Effector CD4-positive, alpha-beta T cell (primary cell): ENCODE measurements around the gene TEAD1.
"Not testable (repeated sequence)": the region's sequence is repeated elsewhere in the genome, so short reads cannot be mapped to it uniquely, and the experiment has no call there.

Experiments
- DNase-seq: peaks from one replicate; pipeline ENCODE4 v3.0.0-alpha.2; 2020

TEAD1 gene

DNA sequence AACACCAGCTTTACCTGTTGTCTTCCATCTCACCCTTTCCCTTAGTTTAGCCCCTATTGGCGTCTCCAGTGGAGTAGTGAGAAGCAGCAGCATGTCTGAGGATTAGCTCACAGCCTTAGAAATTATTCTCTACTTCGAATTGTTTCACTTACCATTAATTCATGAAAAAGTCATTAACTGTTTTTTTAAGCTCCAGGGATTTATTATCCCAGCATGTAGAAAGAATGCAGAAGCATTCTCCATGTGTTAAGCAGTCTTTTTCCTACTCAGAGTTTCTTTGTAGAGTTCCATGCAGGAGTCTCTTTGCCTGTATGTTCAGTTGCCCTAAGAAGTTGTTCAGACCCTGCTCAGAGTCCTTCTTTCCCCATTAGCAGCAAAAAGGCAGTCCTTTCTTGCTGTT, 197.0 kb downstream of the TEAD1 start:
- no peak for DNase-seq

DNA sequence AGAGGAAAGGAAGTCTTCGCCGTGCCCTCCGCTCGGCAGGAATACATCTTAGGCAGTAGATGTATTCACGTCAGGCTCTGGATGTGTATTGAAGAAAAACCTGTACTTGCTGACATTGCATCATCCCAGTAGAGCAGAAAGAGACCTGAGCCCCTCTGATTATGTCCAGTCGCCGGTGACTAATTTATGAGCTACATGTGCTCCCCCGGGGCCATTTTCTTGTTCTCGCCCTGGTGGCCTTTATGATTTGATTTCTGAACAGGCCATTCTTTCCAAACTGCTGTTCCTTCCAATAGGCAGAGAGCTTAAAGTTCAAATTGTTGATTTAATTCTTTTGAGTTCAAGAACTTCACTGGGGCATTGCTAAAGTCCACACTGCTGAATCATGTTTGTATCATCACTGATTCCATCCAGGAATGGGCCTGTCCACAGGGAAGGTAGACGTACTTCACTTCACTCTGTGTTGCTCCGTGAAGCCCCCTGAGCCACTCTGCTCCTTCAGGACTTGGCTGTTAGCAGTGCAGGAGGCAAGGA, 197.6 kb downstream of the TEAD1 start:
- no peak for DNase-seq

DNA sequence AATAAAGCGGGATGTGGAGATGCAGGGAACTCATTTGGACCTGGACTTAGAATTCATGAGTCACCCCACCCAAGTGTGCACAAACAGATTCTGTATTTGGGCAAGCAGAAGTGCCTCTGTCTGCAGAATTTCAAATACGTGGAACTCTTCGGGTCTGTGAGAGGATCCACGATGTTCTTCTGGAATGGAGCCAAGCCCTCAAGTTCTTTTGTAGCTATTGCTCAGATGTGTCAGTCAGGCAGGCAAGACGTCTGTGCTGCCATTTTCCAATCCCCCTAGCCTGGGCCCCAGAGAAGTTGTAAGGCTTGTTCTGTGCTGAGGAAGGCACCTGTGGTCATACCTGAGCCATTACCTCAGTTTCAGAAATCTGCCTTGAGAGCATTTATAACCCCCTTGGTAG, 202.1 kb downstream of the TEAD1 start:
- DNase-seq = no peak

DNA sequence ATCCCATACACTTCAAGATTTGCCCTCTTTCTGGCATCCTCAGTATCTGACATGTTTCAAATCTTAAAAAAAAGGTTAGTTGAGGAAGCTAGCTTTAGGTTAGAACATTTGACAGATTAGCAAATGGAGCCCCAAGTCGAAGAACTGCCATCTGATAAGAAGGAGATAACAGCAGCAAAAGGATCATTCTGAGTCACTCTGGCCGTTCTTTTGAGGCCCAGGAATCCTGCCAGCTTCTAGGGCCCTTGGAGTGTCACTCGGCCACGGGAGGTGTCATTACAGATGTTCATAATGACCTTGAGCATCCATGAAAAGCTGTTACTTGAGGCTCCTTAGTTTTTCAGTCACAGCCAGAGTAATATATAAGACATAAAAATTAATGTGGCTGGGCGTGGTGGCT, 202.8 kb downstream of the TEAD1 start:
- DNase-seq = no peak

DNA sequence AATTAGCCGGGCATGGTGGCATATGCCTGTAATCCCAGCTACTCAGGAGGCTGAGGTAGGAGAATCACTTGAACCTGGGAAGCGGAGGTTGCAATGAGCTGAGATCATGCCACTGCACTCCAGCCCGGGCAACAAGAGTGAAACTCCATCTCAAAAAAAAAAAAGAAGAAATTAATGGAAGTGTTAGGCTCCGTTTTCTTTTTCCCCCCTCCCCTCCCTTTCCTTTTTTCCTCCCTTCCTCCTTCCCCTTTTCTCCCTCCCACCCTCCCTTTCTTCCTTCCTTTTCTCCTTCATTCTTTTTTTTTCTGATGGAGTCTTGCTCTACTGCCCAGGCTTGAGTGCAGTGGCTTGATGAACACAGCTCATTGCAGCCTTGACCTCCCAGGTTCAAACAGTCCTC, 203.3 kb downstream of the TEAD1 start:
- not testable (repeated sequence) for DNase-seq

DNA sequence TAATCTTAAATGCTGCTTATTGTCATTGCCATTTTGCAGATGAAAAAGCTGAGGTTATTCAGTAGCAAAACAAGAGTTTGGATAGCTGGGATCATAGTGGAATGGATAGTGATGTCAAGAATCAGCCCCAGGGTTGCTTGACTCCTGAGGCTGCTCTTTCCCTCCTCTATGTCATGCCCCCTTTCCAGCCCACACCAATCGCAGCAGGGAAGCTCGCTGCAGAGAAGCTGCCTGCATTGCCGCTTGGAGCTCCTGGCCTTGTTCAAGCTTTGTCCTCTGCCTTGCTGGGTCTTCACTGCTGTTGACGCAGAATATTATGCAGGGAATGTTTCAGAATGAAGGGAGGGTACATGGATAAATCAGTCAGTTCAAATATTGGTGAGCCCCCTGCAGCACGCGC, 206.1 kb downstream of the TEAD1 start:
- no peak for DNase-seq

DNA sequence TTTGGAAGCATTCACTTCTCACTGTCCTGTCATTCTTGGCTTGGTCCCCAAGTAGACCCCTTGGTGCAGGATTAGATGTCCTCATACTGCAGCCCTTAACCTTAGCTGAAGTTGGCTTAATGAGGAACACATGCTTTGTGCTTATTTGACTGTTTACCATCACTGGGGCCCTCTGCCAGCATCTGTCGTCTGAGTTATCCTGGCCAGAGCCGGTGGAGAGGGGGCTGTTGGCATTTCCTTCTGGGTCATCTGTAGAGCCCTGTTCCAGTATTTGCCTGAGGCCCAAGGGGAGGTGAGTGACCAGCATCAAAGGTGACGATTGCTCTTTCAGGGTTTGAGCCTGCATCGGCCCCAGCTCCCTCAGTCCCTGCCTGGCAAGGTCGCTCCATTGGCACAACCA, 208.4 kb downstream of the TEAD1 start:
- no peak for DNase-seq

DNA sequence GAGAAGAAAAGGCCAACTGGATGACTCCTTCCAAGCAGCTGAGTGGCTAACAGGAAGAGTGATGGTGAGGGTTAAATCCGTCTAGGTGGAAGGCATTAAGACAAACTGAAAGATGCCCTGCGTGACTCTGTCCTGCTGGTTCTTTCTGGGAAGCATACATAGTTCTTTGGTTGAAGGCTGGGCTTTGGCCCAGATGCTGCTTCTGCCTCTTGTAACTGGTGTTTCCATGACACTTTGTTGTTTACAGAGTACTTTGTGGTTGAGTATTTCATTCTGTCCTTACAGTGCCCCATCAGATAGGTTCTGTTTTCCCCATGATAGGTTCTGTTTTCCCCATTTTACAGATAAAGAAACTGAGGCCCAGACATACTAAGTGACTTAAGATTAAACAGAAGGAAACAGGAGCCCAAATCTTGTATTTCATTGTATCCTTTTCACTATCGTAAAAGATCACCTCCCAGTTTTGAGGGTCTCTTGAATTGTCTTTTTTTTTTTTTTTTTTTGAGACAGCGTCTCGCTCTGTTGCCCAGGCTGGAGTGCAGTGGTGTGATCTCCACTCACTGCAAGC, 210.6 kb downstream of the TEAD1 start:
- no peak for DNase-seq

DNA sequence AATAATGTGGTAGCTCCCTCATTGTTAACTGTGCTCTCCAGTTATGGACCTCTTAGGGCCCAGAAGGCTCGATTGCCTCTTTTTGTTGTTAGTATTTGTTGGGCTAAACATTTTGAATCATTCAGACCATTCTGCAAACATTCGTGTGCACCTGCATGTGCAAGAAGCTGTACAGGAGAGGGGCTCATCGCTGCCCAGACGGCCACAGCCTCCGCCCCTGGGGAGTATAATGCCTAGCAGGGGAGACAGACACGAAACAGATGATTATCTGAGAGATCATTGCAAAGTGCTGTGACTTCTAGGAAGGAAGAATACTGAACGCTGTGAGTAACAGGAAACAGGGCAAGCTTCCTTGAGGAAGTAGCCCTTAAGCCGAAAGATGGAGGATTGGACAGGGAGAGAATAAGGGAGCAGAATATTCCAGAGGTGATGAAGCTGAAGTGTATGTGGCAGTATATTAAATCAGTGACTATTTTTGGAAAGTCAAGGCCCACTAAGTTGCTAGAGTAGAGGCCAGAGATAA, 211.6 kb downstream of the TEAD1 start:
- DNase-seq = no peak

DNA sequence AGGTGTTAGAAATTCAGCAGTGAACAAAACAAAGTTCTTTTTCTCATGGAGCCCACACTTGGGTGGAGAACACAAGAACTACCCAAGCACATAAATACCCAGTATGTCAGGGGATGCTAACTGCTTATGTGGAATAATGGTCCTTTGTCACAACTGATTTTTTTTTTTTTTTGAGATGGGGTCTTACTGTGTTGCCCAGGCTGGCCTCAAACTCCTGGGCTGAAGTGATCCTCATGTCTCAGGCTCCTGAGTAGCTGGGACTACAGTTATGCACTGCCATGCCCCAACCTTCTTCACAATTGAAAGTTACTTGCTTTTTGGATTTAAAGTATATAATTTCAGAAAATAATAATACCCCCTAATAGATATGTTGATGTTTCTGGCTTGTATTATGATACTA, 212.3 kb downstream of the TEAD1 start:
- DNase-seq = no peak

DNA sequence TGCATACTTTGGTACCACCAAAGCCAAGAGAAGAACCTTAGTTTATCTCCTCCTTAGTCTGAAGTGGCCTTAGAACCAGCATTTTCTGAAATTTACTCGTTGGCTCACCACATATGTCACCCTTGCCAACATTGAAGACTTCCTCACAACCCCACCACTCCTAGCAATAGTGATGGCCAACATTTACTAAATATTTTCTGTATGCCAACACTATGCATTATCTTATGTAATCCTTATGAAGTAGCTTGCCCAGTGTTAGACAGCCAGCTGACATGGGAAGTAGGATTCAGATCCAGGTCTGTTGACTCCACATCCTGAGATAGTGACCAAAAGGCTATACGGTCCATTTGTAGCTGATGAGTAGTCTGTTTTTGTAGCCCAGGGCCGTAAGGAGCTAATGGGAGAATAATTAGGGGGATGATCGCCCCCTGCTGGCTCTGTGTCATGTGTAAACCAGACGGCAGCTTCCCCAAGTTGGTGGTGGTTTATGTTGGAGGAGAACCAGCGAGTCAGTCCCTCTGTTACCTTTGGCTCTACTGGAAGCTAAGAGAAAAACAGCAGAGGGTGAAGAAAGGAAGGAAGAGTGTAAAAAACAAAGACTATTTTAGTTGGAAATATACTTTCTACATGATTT, 214.4 kb downstream of the TEAD1 start:
- DNase-seq = peak; percentile 60

DNA sequence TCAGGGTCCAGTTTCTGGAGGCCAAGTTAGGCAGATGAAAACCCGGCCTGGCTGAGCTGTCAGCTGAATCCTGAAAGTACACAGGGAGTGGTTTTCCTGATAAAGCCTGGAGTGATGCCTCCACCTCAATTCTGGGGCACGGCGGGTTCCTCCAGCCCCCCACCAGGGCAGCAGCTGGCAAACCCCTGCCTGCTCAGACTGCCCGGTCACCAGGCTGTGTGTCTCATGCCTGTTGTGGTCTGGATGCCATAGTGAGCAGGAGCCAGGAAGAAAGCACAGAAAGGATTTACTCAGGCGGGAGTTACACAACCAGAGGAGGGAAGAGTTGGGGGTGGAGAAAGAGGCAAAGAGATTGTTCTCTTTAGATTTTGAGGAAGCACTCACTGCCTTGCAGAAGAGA, 215.0 kb downstream of the TEAD1 start:
- DNase-seq = no peak

DNA sequence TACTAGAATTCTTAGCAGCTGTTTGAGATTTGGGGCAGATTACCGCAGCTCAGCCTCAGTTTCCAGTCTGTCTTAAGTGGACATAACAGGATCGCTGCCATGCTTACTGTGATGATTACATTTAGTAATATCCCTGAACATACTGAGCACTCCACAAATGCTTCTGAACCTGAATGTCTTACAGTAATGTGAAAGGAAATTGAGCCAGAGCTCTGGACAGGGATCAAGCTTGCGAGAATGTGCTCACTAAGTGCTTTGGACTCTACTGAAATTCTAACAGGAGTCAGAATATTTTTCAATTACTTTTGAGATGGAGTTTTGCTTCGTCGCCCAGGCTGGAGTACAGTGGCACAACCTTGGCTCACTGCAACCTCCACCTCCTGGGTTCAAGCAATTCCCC, 216.3 kb downstream of the TEAD1 start:
- no peak for DNase-seq

DNA sequence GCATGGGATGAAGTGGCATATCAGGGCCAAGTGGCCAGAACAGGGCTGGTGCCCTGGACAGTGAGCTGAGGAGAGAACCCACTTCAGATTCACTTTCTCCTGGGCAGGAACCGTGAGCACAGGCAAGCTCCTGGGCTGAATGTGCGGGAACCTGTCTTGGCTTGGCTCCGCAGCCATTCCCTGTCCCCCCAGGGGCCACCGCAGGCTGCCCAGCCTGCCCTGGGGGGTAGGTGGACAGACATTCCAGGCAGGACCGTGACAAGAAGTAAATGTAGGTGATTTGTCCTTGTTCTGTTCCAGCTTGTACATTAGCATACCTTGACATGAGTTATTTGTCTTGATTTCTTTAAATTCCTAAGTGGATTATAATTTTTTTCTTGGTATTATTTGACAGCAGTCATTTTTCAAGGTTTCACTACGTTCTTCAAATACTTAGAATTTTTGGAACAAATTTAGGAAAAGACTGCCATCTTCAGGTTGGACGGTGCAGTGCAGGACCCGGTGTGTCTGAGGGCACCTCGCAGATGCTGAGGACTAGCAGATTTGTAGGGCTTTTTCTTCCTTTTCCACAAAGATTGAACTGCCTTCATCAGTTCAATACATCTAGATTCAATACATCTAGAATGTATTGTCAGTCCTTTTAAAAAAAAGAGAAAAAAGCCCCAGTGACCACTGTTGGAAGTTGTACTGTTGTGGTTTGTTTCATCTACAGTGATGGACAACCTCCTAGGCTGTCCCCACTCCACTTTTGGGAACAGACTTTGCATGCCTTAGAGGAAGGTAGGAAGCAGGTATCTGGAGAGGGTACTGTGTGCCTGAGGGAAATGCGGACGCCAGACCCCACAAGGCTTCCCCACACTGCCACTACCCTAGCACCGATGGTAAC, 219.8 kb downstream of the TEAD1 start:
- peak; percentile 45 for DNase-seq

DNA sequence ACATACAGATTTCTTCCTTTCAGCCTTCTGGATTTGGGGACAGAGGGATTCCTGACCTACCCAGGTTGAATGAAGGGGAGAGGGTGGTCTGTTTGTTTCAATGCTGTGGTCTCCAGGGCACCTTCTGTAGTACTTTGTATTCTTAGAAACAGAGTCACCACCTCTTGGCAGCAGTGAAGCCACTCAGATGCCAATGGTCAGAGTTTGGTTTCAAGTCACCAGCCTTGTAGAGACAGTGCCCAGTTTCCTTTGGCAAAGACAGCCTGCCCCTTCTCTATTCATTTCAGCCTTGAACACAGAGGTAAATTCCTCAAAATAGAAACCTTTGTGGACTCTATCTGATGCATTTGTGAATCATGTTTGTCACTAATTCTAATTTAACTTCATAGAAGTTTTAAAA, 223.2 kb downstream of the TEAD1 start:
- no peak for DNase-seq

DNA sequence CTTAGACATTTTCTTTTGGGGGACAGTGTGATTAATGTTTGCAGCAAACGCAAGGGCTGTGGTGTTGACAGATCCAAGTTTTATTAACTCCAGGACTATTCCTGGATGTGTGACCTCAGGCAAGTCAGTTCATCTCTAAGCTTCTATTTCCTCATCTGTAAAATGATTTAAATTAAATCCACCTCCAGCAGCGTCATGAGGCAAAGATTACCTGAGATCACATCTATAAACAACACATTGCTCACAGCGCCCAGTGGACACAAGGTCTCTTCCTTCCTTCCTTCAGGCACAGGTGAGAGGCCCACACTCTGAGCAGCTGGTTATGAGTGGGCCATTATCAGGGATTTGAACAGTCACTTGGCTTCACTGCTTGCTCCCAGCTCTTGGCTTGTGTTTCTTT, 223.6 kb downstream of the TEAD1 start:
- DNase-seq = no peak

DNA sequence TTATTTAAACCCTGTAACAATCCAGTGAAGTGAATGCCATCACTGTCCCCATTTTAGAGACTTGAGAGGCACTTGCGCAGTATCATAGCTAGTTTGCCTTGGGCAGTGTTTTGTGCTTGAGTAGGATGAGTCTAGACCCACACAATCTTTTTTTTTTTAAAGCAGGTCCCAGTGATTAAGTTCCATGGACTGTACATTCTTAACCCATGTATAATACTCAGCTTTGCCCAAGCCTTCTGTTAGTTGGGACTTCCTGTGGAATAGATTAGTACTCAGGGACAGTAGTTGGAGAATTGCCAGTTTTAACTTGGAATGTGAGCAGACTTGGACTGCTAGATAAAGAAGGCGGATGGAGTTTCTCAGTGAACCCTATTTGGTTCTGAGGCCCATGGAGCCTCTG, 226.3 kb downstream of the TEAD1 start:
- DNase-seq = no peak

DNA sequence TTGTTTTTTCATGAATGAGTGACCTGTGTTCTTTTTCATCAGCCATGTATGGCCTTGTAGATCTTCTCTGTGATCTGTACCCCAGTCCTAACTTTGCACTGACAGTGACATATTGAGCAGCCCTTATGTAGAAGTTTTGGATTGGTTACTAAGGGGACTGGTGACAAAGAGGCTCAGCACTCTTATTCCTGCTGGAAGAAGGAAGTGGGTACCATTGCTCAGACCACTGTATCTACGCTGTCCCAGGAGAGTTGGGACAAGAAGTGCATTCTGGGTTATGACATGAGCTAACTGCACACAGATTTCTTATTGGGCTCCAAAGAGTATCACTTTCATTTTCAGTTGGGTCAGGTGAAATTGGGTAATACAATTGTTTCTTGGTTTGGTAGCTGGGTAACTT, 227.1 kb downstream of the TEAD1 start:
- no peak for DNase-seq

DNA sequence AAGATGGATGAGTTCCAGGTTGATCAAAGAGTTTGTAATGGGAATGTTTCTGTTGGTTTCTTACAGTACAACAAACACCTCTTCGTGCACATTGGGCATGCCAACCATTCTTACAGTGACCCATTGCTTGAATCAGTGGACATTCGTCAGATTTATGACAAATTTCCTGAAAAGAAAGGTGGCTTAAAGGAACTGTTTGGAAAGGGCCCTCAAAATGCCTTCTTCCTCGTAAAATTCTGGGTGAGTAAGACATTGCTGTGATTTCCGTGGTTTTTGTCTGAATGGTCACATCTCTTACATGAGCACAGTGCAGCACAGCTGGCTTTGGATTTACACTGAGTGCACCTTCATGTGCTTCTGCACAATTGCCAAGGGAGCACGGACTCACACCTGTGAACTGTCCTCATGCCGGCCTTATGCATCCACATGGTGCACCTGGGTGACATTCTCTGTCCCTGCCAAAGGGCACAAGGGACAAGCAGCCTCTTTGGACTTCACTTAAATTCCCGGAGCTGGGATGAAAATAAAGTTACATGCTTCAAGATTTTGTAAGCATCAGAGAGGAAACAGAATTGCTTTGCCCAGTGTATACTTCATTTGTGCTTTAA, 227.8 kb downstream of the TEAD1 start:
- DNase-seq = no peak

DNA sequence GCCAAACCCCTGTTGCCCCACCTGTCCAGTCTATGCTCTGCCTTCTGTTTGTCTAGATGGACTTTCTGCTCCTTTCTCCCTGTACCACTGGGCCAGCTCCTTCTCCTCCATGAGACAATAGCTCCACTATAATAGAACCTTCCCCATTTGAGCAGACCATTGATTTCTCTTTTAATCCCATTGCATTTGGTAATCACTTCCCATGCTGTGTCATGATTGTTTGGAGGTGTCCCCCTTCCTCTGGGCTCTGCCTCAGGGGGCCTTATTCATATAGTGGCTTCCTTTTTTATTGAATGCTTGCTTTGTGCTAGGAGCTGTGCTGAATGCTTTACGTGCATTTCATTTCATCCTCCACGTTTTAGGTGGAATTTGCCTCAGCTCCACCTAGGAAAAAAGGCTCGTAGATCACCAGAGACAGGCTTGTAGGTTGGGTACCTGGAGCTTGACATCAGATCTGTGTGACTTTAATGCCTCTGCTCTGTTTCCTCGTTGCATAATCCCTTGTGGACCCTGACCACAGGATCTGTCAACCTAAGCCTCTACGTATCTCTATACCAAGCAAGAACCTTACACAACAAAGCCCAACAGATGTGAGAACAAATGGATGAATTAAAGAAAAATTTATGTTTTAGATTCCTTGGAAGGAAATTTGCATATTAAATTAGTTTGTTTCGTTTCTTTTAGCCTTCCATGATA, 228.7 kb downstream of the TEAD1 start:
- no peak for DNase-seq

DNA sequence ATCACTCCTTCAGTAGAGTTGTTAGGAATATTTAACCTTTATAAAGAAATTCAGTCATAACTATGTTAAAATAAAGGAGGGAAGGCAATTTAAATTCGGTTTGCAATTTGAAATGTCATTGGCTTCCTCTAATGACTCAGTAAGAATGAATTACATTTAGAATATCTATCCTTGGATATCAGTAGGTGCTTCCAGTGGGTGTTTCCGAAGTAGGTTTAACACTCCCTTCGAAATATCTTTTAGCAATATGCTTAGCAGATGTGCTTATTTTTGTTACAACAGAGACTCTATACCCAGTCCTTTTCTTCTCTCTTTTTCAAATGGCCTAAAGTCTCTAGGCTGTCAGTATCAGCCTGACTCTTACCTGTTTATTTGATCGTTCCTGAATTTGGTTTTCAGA, 231.2 kb downstream of the TEAD1 start:
- no peak for DNase-seq

DNA sequence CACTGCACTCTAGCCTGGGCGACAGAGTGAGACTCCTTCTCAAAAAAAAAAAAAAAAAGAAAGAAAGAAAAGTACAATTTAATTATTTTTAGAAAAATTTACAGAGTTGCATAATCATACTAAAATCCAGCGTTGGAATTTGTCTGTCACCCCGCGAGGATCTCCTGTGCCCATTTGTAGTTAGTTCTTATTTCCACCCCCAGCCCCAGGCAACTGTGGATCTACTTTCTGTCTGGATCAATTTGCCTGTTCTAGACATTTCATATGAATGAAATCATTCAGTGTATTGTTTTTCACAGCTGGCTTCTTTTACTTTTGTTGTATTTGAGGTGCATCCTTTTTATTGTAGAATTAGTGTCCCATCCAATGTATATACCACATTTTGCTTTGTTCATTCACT, 232.3 kb downstream of the TEAD1 start:
- DNase-seq = no peak

DNA sequence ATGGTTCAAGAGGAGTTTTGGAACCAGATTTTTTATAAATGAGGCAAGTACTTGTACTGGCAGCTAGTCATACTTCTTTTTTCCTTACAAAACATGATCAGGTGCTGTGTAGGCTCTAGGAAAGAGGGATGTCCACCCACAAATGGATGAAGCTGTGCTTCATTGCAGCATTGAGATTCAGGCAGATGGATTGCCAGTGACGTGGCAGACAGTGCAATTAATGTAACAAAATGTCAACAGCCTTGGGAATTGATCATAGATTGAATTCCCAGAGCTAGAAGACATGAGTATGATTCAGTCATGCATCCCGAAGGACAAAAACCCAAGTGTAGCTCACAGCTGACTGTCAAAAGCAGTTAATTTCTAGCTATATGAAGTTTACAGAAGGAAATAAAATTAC, 235.7 kb downstream of the TEAD1 start:
- no peak for DNase-seq
